ENCODE measurements around the gene CRADD. TPM values are rescaled to one million over a fixed set of nuclear protein-coding genes. Genes with fewer than 3 reads are reported as not detected.
"Not testable (repeated sequence)": the region's sequence is repeated elsewhere in the genome, so short reads cannot be mapped to it uniquely, and the experiment has no call there.

CRADD gene
- total RNA-seq, 1 donor from 2014 or later: 14.7 TPM

GRCh38 chr12:93706824-93707223, 29.6 kb downstream of the CRADD start:
- DNase-seq (ENCODE audit: low read depth): no peak

DNA sequence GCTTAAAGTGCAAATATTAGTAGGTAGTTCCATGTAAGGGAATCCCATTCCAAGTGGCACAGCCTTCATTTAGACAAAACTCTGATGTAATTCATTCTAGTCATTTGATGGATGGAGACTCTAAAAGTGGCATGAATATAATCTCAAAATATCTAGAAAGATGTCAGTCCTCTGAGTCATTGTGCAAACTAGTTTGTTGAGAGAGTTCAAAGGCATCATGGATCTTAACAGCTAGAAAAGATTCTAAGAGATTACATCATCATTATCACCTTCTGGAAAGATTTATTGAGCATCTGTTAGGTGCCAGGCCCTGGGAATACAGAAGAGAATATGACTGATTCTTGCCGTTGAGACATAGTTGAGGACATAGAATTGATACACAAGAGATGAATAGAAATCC, 30.7 kb downstream of the CRADD start:
- DNase-seq (ENCODE audit: low read depth): peak; percentile 33

- no peak for DNase-seq (ENCODE audit: low read depth)
Measured at GRCh38 chr12:93708952-93709351, 31.8 kb downstream of the CRADD start.

- no peak for DNase-seq (ENCODE audit: low read depth)
Measured at GRCh38 chr12:93709386-93709785, 32.2 kb downstream of the CRADD start.

- DNase-seq (ENCODE audit: low read depth): no peak
Measured at GRCh38 chr12:93710574-93710926, 33.4 kb downstream of the CRADD start.

GRCh38 chr12:93711502-93711901, 34.3 kb downstream of the CRADD start:
- not testable (repeated sequence) for DNase-seq (ENCODE audit: low read depth)

DNA sequence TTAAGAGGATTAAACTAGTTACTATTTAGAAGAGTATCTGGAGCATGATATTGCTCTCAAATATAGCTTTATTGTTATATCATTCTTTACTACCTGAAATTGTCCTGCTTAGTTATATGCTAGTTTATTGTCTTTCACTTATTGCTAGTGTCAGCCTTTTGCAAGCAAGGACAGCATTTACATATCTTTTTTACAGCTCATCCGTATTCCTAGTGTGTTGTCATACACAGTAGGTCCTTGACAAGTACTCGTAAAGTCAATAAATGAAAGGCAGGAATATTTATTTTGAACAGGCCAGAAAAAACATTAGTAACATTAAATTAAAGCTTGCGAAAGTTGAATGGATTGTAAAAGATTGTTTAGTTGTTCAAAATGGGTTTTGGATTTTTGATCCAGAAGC, 35.0 kb downstream of the CRADD start:
- DNase-seq (ENCODE audit: low read depth): no peak

DNA sequence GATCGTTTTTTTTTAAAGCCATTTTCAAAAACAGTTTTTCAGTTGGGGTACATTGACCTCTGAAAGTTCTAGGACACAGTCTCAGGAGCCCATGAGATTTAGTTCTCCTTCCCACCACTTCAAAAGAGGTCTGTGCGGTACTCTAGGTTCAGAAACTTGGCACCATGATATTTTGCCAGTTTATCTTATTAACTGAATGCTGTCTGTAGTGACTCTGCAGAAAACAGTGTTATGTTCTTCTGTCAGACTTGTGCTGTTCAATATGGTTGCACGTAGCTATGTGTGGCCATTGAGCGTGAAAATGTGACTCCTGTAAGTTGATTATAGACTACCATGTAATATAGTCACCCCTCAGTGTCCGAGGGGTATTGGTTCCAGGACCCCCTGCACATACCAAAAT, 35.9 kb downstream of the CRADD start:
- DNase-seq (ENCODE audit: low read depth): no peak

DNA sequence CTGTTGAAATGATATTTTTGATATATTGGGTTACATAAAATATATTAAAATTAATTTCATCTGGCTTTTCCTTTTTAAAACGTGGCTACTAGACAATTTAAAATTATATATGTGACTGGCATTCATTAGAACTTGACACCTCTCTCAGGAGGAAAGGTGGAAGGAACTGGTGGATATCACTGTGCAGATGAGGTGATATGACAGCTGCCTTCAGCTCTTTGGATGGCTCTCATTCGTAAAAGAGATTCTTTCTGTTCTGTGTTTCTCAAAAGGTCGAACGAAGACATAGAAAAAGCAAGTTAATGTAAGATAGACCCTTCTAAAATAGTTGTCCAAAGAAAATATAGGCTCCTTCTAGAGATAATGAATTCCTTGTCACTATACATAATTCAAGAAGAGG, 36.6 kb downstream of the CRADD start:
- DNase-seq (ENCODE audit: low read depth): no peak

GRCh38 chr12:93714382-93714781, 37.2 kb downstream of the CRADD start:
- peak; percentile 60 for DNase-seq (ENCODE audit: low read depth)

- DNase-seq (ENCODE audit: low read depth): no peak
Measured at GRCh38 chr12:93719710-93720109, 42.5 kb downstream of the CRADD start.

DNA sequence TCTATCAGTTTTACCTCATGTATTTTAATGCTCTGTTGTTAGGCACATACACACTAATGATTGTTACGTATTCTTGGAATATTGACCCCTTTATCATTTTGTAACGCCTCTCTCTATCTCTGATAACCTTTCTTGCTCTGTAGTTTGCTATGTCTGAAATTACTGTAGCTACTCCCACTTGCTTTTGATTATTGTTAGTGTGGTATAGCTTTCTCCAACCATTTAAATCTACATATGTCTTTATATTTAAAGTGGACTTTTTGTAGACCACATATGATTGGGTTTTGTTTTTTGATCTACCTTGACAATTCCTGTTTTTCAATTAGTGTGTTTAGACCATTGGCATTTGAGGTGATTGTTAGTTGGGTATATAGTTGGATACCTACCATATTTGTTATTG, 43.4 kb downstream of the CRADD start:
- DNase-seq (ENCODE audit: low read depth): no peak

DNA sequence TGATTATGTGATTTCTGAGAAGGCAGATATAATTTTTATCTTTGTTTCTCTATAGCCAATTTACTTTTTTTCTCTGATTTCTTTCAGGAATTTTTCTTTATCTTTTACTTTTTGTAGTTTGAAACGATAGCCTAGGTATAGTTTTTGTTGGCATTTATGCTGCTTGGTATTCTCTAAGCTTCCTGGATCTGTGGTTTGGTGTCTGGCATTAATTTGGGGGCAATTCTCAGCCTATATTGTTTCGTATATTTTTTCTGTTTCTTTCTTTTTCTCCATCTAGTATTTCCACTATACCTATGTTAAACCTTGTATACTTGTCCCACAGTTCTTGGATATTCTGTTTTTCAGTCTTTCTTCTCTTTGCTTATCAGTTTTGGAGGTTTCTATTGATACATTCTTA, 45.0 kb downstream of the CRADD start:
- no peak for DNase-seq (ENCODE audit: low read depth)

GRCh38 chr12:93722835-93723567, 45.8 kb downstream of the CRADD start:
- no peak for DNase-seq (ENCODE audit: low read depth)

DNA sequence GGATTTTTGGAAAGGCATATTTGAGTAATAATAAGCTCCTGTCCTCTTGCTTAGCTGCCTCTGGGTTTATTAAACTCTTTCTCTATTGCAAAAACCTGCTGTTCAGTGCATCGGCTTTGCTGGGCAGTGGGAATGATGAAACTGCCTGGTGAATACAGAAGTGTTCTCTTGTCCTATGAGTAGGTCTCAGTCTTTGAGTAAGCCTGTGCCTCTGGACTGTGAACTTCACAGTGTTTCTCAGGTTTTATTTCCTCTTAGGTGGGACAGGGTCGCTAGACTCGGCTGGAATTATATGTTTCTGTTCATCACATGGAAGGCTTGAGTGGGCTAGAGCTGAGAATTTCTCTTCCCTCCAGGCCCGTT, 46.4 kb downstream of the CRADD start:
- no peak for DNase-seq (ENCODE audit: low read depth)

DNA sequence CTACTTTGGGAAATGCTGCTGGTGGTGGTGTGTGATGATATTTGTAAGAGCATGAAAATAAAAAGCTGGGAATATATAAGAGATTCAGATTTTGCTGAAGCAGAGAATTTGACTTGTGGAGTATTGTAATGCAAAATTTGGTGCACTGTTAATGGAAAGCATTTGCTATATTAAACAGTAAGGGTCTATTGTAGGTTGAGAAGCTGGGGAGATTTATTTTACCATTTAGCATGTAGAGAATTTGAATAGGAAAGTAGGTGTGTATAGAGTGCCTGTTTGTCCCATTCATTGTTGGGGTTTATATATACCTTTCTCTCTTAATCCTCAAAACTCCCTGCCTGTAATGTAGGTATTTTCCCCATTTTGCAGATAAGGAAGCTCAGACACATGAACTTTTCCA, 48.4 kb downstream of the CRADD start:
- no peak for DNase-seq (ENCODE audit: low read depth)

DNA sequence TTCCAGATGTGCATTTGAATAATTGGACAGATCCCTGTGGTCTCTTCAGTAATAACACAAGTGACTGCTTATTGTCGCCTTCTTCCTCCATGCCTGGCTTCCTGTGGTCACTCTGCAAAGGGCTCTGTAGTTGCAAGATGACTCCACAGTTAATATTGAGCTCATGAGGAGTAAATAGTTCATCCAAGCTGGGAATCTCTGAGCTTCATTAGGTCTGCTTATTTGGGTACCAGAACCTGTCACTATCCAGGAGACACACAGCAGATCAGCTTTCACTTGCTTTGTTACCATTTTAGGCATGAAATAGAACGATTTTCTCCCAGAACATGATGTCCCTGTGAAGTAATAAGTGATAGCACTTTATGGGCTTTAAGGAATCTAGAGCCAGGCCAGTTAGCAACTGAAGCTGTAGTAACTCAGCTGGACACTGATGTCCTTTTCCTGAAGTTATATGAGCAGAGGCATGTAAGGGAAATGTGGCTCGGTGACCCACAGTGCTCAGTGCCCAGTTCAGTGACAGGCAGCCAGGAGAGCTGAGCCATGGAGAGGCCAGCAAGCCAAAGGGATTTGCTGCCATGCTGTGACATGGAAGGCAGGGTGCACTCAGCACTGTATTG, 50.1 kb downstream of the CRADD start:
- peak; percentile 38 for DNase-seq (ENCODE audit: low read depth)

GRCh38 chr12:93727911-93728310, 50.7 kb downstream of the CRADD start:
- DNase-seq (ENCODE audit: low read depth): no peak

GRCh38 chr12:93729934-93730333, 52.8 kb downstream of the CRADD start:
- DNase-seq (ENCODE audit: low read depth): no peak

DNA sequence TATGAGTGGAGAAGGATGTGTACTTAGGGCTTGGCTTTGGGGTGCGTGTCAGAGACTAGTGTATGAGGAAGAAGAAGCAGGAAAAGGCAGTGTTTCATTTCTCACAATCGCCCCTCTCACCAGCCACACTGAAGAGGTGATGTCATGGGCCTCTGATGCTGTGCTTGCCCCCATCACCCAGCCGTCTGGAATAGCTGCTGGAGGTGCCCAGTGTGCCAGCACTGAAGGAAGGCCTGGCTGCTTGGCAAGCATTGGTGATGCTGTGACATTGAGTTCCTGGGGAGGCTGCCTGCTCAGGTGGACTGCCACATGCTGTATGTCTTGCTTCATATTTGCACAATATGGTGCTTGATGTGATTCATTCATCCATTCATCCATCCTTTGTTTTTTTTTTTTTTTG, 56.2 kb downstream of the CRADD start:
- no peak for DNase-seq (ENCODE audit: low read depth)

GRCh38 chr12:93733928-93734327, 56.8 kb downstream of the CRADD start:
- DNase-seq (ENCODE audit: low read depth): no peak

- DNase-seq (ENCODE audit: low read depth): no peak
Measured at GRCh38 chr12:93734784-93735183, 57.6 kb downstream of the CRADD start.

DNA sequence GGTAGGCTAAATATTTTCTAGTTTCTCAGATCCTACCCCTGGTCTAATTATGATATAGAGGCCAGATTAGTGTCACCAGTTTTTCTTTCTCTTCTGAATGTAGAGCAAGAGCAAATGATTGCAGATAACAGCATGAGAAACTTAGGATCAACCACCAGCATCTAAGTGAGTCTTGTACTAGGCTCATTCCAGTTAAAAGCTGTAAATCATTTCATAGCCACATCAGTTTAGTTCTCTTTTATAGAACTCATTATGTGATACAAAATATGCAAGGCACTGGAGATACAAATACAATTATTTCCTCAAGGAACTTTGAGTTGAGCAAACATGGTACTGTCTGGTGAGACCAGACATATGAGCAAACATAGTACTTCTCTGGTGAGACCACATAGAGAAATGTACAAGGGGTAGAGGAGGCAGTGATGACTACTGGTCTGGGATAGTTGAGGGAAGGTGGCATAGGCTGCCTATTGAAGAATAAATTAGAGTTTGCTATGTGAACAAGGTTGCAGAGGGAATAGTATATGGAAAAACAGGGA, 59.5 kb downstream of the CRADD start:
- DNase-seq (ENCODE audit: low read depth): no peak
